GM20000 (cell line): ENCODE measurements around the gene BIRC5.

Experiments
- DNase-seq: peaks from one replicate; pipeline ENCODE4 v3.0.0; 2012; ENCODE audit warnings: low spot score
- CTCF ChIP-seq: IDR thresholded peaks from 2 replicates; pipeline ENCODE4 v1.5.1; 2012; ENCODE audit warnings: mild to moderate bottlenecking, control low read depth; ENCODE audit errors: extremely low read depth, missing control alignments

Gene BIRC5

GRCh38 chr17:78226759-78227454 is 12.9 kb downstream of the BIRC5 start:
- TF ChIP-seq CTCF = no peak
- DNase-seq = no peak

GRCh38 chr17:78227455-78227916 is 13.4 kb downstream of the BIRC5 start:
- DNase-seq = no peak
- TF ChIP-seq CTCF = no peak

- no peak for TF ChIP-seq CTCF
- DNase-seq = no peak
Observed at GRCh38 chr17:78228176-78228575, 14.1 kb downstream of the BIRC5 start.

GRCh38 chr17:78230252-78230962 is 16.4 kb downstream of the BIRC5 start:
- DNase-seq = no peak
- TF ChIP-seq CTCF = no peak

GRCh38 chr17:78230996-78231935 is 17.2 kb downstream of the BIRC5 start, which contains the start of gene TMEM235:
TSS of gene TMEM235 (plus strand) at chr17:78231631. CDS start at chr17:78232024, 393 bp downstream.
- no peak for TF ChIP-seq CTCF

GRCh38 chr17:78231991-78232858 is 18.2 kb downstream of the BIRC5 start:
- DNase-seq = peak; percentile 67
- no peak for TF ChIP-seq CTCF

More at GRCh38 chr17:78230996-78231935, 17.2 kb downstream of the BIRC5 start, which contains the start of gene TMEM235:
- no peak for DNase-seq
